CD4-positive, CD25-positive, alpha-beta regulatory T cell (primary cell): Measurements from ENCODE around the gene WDR70. TPM values are rescaled to one million over a fixed set of nuclear protein-coding genes. Genes with fewer than 3 reads are reported as not detected.
"Not testable (repeated sequence)": the region's sequence is repeated elsewhere in the genome, so short reads cannot be mapped to it uniquely, and the experiment has no call there.

Source experiments
- ATAC-seq, 2 donors: fragments of 150-1000 bp; cut with Tn5 transposase; one replicate each; pipeline ENCODE4 v1.10.0; 2021; ENCODE audit warnings: low read depth in 2 of 2, moderate number of reproducible peaks in 2 of 2, moderate library complexity in 1 of 2
- DNase-seq, 3 donors: peaks; one replicate each; pipeline versions ENCODE4 v3.0.0 to v3.0.0-alpha.2; 2012 to 2022; ENCODE audit warnings: mixed read lengths in 1 of 3
- H3K27ac ChIP-seq: one replicate; pipeline ENCODE4 v1.7.0; 2013; ENCODE audit warnings: mild to moderate bottlenecking, low read length; ENCODE audit not compliant: insufficient read depth, poor library complexity, severe bottlenecking
- H3K27me3 ChIP-seq: one replicate; pipeline ENCODE4 v1.7.0; 2013; ENCODE audit warnings: low read length; ENCODE audit not compliant: control insufficient read depth, insufficient read depth
- H3K36me3 ChIP-seq: one replicate; pipeline ENCODE4 v1.7.0; 2013; ENCODE audit warnings: mild to moderate bottlenecking, low read length, moderate library complexity; ENCODE audit not compliant: control insufficient read depth, insufficient read depth
- H3K4me1 ChIP-seq: 2 replicates; pipeline ENCODE4 v1.7.0; 2013; ENCODE audit warnings: mild to moderate bottlenecking, low read length; ENCODE audit not compliant: insufficient read depth, control insufficient read depth, poor library complexity, severe bottlenecking
- H3K4me3 ChIP-seq: one replicate; pipeline ENCODE4 v1.7.0; 2013; ENCODE audit warnings: low read depth, mild to moderate bottlenecking, low read length, moderate library complexity
- H3K9me3 ChIP-seq, 2 experiments: 1 replicate in 1 of 2; 2 replicates in 1 of 2; pipeline ENCODE4 v1.7.0; 2013; ENCODE audit warnings: low read length in 2 of 2, mild to moderate bottlenecking in 1 of 2, moderate library complexity in 1 of 2; ENCODE audit not compliant: control insufficient read depth in 2 of 2
- H3K27ac Mint-ChIP-seq, 3 donors: one replicate each; pipeline ENCODE4 v1.8.0; 2020 to 2022; ENCODE audit warnings: mild to moderate bottlenecking in 3 of 3, mixed read lengths in 3 of 3, moderate library complexity in 2 of 3
- H3K27me3 Mint-ChIP-seq: one replicate; pipeline ENCODE4 v1.8.0; 2022; ENCODE audit warnings: mild to moderate bottlenecking, mixed read lengths
- H3K36me3 Mint-ChIP-seq: one replicate; pipeline ENCODE4 v1.8.0; 2020; ENCODE audit warnings: mixed read lengths
- H3K4me1 Mint-ChIP-seq, 4 donors: one replicate each; pipeline ENCODE4 v1.8.0; 2020 to 2022; ENCODE audit warnings: mixed read lengths in 4 of 4, mild to moderate bottlenecking in 1 of 4
- H3K4me3 Mint-ChIP-seq, 4 donors: one replicate each; pipeline ENCODE4 v1.8.0; 2020 to 2022; ENCODE audit warnings: mild to moderate bottlenecking in 4 of 4, mixed read lengths in 4 of 4, moderate library complexity in 3 of 4
- H3K9me3 Mint-ChIP-seq, 7 donors: one replicate each; pipeline ENCODE4 v1.8.0; 2020 to 2022; ENCODE audit warnings: mixed read lengths in 7 of 7, mild to moderate bottlenecking in 3 of 7, moderate library complexity in 2 of 7
- polyA plus RNA-seq, 4 donors: library from polyadenylated mRNA; unstranded; fragments of 300-500 nt; fragmentation: Illumina TruSeq; gene quantifications; one replicate each; pipeline ENCODE4 v1.2.3, GENCODE V29; 2021
- total RNA-seq: library from RNA; stranded (reverse); gene quantifications from one replicate; pipeline ENCODE4 v1.2.3, GENCODE V29; 2022

The WDR70 gene
- total and polyA plus RNA-seq, 5 donors from 2014 or later = 15.9 to 35.3 (median 24.9) TPM

DNA sequence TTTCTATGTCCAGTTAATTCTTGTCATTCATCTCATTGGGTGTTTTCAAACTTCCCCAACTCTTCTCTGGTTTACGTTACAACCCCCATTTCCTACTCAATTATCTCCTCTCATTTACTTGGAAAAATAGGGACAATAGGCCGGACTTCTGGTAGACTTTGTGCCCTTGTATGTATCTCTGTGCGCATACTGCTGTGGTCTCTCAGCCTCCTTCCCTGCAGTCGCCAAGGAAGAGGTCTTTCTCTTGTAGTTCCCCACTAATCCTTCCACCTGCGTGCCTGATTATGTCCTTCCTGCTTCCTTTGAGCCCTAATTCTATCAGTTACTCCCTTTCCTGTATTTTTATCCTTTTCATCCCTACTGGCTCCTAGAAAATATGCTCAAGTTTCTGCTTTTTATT lies 284.4 kb downstream of the WDR70 start:
- Histone ChIP-seq H3K9me3 (no peaks in the 10 kb centered on the region), H3K4me3 (no peak overlapping the region), H3K36me3 (no peaks in the 10 kb centered on the region), H3K27me3 (no peaks in the 10 kb centered on the region), H3K27ac (no peak overlapping the region), H3K4me1 (no peaks in the 10 kb centered on the region)
- Mint-ChIP-seq H3K4me1 (peaks cover 0 to 8% (median 4%) of the 10 kb centered on the region in 4 donors), H3K27ac (peak overlapping the region in 1 of 3 donors; percentile 6), H3K4me3 (no peak overlapping the region), H3K9me3 (peaks cover 0 to 2% (median 0%) of the 10 kb centered on the region in 7 donors), H3K36me3 (peaks cover 17% of the 10 kb centered on the region), H3K27me3 (no peaks in the 10 kb centered on the region)
- DNase-seq = no peak
- ATAC-seq = no peak

DNA sequence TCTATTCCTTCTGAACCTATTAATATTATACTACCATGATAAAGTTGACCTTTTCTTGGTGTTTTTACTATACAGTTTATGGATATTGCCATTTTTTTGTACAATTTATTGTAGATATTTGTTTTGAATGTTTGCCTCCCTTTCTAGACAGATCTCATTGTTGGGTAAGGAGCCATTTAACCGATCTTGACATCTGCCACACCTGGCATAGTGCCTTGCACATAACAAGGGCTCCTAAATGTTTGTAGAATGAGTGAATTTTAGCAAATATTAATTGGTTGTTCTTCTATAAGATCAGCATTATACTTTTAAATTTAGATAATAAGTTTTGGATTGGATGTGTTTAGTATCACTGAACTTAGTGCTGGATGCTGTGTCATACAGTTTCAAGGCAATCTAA lies 285.4 kb downstream of the WDR70 start:
- Mint-ChIP-seq H3K4me1 (peaks cover 0 to 8% (median 4%) of the 10 kb centered on the region in 4 donors), H3K36me3 (peaks cover 17% of the 10 kb centered on the region)

DNA sequence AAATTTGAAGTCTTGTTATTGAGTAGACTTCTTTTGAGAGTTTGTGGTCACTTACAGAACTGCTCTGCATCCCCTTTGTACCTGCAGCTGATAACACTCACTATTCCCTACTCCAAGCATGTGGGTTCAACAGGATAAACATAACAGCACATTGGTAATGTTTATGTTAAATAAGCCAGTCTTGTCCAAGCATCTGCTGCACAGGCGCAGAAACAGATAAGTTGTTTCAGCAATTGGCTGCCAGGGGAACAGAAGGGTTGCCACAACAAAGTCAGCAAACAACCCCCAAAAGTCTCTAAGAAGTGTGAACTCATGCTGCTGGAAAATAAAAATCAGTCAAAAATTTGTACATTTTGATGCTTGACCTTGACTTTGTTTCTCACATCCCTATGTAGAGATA lies 286.2 kb downstream of the WDR70 start:
- Histone ChIP-seq H3K27ac (no peak overlapping the region), H3K4me1 (no peaks in the 10 kb centered on the region), H3K4me3 (no peak overlapping the region), H3K9me3 (no peaks in the 10 kb centered on the region), H3K27me3 (no peaks in the 10 kb centered on the region), H3K36me3 (no peaks in the 10 kb centered on the region)
- Mint-ChIP-seq H3K36me3 (peaks cover 21% of the 10 kb centered on the region), H3K4me3 (no peak overlapping the region), H3K9me3 (peaks cover 0 to 2% (median 0%) of the 10 kb centered on the region in 7 donors), H3K4me1 (peaks cover 0 to 8% (median 4%) of the 10 kb centered on the region in 4 donors), H3K27me3 (no peaks in the 10 kb centered on the region), H3K27ac (no peak overlapping the region)
- no peak for ATAC-seq
- no peak for DNase-seq

More for the DNA sequence above, 285.4 kb downstream of the WDR70 start:
- Histone ChIP-seq H3K36me3 (no peaks in the 10 kb centered on the region), H3K4me3 (no peak overlapping the region), H3K27me3 (no peaks in the 10 kb centered on the region), H3K27ac (no peak overlapping the region), H3K4me1 (no peaks in the 10 kb centered on the region), H3K9me3 (no peaks in the 10 kb centered on the region)
- Mint-ChIP-seq H3K9me3 (peaks cover 0 to 2% (median 0%) of the 10 kb centered on the region in 7 donors), H3K27ac (no peak overlapping the region), H3K4me3 (no peak overlapping the region), H3K27me3 (no peaks in the 10 kb centered on the region)
- ATAC-seq (no peak), DNase-seq (no peak)

DNA sequence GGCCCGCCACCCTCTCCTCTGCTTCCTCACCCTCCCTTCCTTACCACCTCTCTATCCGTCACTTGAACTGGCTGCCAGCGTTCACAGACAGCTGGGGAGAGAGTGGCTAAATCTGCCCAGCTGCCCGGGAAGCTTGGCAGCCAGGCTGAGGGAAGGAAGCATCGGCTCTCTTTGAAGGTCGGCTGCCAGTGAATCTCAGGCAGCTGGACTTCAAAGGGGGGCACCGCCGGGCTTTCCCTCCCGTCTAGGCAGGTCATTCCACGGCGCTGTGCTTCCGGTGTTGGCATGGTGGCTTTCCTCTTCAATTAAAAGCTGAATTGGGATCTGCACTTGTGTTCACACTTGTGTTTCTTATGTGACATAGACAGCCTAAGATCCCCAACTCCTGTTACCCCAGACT lies 286.8 kb downstream of the WDR70 start:
- Histone ChIP-seq H3K36me3 (no peaks in the 10 kb centered on the region), H3K27me3 (no peaks in the 10 kb centered on the region), H3K27ac (no peak overlapping the region), H3K4me1 (no peaks in the 10 kb centered on the region), H3K9me3 (no peaks in the 10 kb centered on the region), H3K4me3 (no peak overlapping the region)
- H3K27ac Mint-ChIP-seq = peak overlapping the region in 1 of 3 donors; percentile 62
- peaks cover 0 to 2% (median 0%) of the 10 kb centered on the region in 7 donors for H3K9me3 Mint-ChIP-seq
- no peak overlapping the region for H3K4me3 Mint-ChIP-seq
- DNase-seq (no peak), ATAC-seq (no peak)
- H3K4me1 Mint-ChIP-seq = peaks cover 0 to 9% (median 5%) of the 10 kb centered on the region in 4 donors
- no peaks in the 10 kb centered on the region for H3K27me3 Mint-ChIP-seq
- H3K36me3 Mint-ChIP-seq = peaks cover 21% of the 10 kb centered on the region

DNA sequence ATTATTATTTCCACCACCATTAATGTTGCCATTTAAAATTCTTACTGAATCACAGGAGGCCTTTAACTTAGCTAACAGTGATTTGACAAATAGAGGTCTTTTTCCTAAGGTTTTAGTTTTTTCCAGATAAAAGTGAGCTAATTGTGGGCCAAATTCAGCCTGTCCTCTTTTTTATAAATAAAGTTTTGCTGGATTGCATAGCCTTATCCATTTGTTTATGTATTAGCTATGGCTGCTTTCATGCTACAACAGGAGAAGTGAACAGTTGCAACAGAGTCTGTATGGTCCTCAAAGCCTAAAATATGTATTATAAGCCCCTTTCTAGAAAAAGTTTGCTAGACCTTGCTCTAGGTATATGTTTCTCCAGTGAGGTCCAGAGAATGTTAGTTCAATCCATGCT lies 288.3 kb downstream of the WDR70 start:
- Histone ChIP-seq H3K27me3 (no peaks in the 10 kb centered on the region), H3K4me3 (no peak overlapping the region), H3K4me1 (no peaks in the 10 kb centered on the region), H3K36me3 (no peaks in the 10 kb centered on the region), H3K9me3 (no peaks in the 10 kb centered on the region), H3K27ac (no peak overlapping the region)
- Mint-ChIP-seq H3K4me1 (peaks cover 8 to 24% (median 16%) of the 10 kb centered on the region in 4 donors), H3K27ac (no peak overlapping the region), H3K36me3 (peaks cover 23% of the 10 kb centered on the region), H3K9me3 (peaks cover 0 to 2% (median 0%) of the 10 kb centered on the region in 7 donors), H3K4me3 (no peak overlapping the region), H3K27me3 (no peaks in the 10 kb centered on the region)
- ATAC-seq (no peak), DNase-seq (no peak)

DNA sequence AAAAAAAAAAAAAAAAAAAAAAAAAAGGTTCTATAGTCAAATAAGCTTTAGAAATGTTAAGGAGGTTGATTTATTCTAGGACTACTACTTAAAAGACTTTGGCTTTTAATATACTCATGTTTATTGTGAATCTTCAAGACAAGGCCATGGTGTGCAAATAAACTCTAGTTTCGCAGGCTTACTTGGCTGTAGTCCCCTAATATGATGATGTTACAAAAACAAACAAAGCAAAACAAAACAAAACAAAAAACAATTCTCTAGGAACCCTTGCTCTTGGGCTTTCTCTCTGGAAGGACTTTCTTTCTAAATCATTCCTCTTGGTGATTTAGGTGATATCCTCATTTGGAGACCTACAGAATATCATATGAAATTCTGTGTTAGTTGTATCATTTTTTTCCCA lies 288.7 kb downstream of the WDR70 start:
- DNase-seq (no peak), ATAC-seq (no peak)
- Histone ChIP-seq H3K4me3 (no peak overlapping the region), H3K9me3 (no peaks in the 10 kb centered on the region), H3K27ac (no peak overlapping the region), H3K36me3 (no peaks in the 10 kb centered on the region), H3K4me1 (no peaks in the 10 kb centered on the region), H3K27me3 (no peaks in the 10 kb centered on the region)
- H3K36me3 Mint-ChIP-seq = peaks cover 20% of the 10 kb centered on the region
- H3K27me3 Mint-ChIP-seq = no peaks in the 10 kb centered on the region
- H3K4me1 Mint-ChIP-seq = peaks cover 11 to 25% (median 19%) of the 10 kb centered on the region in 4 donors
- no peak overlapping the region for H3K4me3 Mint-ChIP-seq
- no peak overlapping the region for H3K27ac Mint-ChIP-seq
- peaks cover 0 to 2% (median 0%) of the 10 kb centered on the region in 7 donors for H3K9me3 Mint-ChIP-seq

DNA sequence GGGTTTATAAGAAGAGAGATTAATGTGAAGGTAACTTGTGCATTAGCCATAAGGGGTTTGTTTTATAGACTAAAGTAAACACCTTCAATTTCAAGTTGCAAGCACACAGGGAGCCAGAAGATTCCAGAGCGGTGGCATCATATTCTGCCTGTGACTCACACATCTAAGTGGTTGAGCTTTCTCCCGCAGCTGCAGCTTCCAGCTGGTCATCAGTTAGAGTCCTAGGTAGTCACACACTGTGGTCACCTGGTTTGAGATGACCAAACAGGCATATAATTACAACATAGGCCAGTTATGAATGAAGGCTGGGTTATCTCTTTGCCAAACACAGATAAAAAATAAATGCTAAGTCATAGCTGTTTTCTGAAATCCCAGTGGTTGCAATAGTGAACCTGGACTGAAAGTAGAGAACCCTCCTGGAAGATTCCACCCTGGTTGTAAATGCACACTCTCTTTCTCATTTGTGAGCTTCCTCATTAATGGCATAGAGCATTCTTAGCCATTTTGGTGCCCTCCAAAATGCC lies 289.5 kb downstream of the WDR70 start:
- DNase-seq (no peak), ATAC-seq (no peak)
- Histone ChIP-seq H3K27ac (no peak overlapping the region), H3K9me3 (no peaks in the 10 kb centered on the region), H3K4me1 (no peaks in the 10 kb centered on the region), H3K36me3 (peaks cover 2% of the 10 kb centered on the region), H3K27me3 (no peaks in the 10 kb centered on the region), H3K4me3 (no peak overlapping the region)
- H3K9me3 Mint-ChIP-seq = peaks cover 0 to 2% (median 0%) of the 10 kb centered on the region in 7 donors
- H3K4me1 Mint-ChIP-seq = peaks cover 11 to 27% (median 23%) of the 10 kb centered on the region in 4 donors
- H3K27me3 Mint-ChIP-seq = no peaks in the 10 kb centered on the region
- H3K4me3 Mint-ChIP-seq = no peak overlapping the region
- H3K27ac Mint-ChIP-seq = no peak overlapping the region
- H3K36me3 Mint-ChIP-seq = peaks cover 17% of the 10 kb centered on the region

DNA sequence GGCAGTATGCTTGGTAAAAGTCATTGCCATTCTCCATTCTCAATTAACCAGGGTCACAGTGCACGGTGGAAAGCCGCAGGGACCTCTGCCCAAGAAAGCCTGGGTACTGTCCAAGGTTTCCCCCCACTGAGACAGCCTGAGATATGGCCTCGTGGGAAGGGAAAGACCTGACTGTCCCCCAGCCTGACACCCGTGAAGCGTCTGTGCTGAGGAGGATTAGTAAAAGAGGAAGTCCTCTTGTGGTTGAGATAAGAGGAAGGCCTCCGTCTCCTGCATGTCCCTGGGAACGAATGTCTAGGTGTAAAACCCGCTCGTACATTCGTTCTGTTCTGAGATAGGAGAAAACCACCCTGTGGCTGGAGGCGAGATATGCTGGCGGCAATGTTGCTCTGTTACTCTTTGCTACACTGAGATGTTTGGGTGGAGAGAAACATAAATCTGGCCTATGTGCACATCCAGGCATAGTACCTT lies 293.0 kb downstream of the WDR70 start:
- not testable (repeated sequence) for H3K4me1 ChIP-seq, H3K36me3 Mint-ChIP-seq, H3K27me3 ChIP-seq, H3K27ac ChIP-seq, ATAC-seq, H3K9me3 ChIP-seq, H3K9me3 Mint-ChIP-seq, H3K4me3 ChIP-seq, H3K36me3 ChIP-seq, H3K27me3 Mint-ChIP-seq
- peak overlapping the region in 2 of 4 donors; percentile 28 to 56 for H3K4me3 Mint-ChIP-seq
- peak in 2 of 3 donors; percentile 2 to 22 for DNase-seq
- H3K4me1 Mint-ChIP-seq = peaks cover 11 to 26% (median 20%) of the 10 kb centered on the region in 4 donors
- peak overlapping the region; percentile 6 to 78 (median 9) for H3K27ac Mint-ChIP-seq
